Smooth muscle cell (in vitro differentiated cells): ENCODE measurements around the gene KCMF1. TPM values are rescaled to one million over a fixed set of nuclear protein-coding genes. Genes with fewer than 3 reads are reported as not detected.

Experiments used
- DNase-seq: peaks from one replicate; lab custom pipeline; 2025; ENCODE audit not compliant: unreplicated experiment; lab: John Stamatoyannopoulos, UW
- H2AFZ ChIP-seq: fragments of 200-600 bp; sonication (generic); 2 replicates; pipeline ENCODE4 v1.6.0; 2016; ENCODE audit warnings: antibody characterized with exemption, low read depth, mild to moderate bottlenecking
- H3F3A ChIP-seq: fragments of 200-600 bp; sonication (generic); 2 replicates; pipeline ENCODE4 v1.6.0; 2017; ENCODE audit warnings: antibody characterized with exemption, low read depth
- H3K27ac ChIP-seq: fragments of 200-600 bp; sonication (generic); 2 replicates; pipeline ENCODE4 v1.5.1; 2016; ENCODE audit warnings: low read depth, mild to moderate bottlenecking
- H3K27me3 ChIP-seq: fragments of 200-600 bp; sonication (generic); 2 replicates; pipeline ENCODE4 v1.6.1; 2016; ENCODE audit warnings: low read depth, mild to moderate bottlenecking
- H3K36me3 ChIP-seq: fragments of 200-600 bp; sonication (generic); 2 replicates; pipeline ENCODE4 v1.5.1; 2016; ENCODE audit warnings: low read depth
- H3K4me1 ChIP-seq: fragments of 200-600 bp; sonication (generic); 2 replicates; pipeline ENCODE4 v1.5.1; 2016; ENCODE audit warnings: low read depth
- H3K4me2 ChIP-seq: fragments of 200-600 bp; sonication (generic); 2 replicates; pipeline ENCODE4 v1.6.0; 2016; ENCODE audit warnings: mild to moderate bottlenecking
- H3K4me3 ChIP-seq: fragments of 200-600 bp; sonication (generic); 2 replicates; pipeline ENCODE4 v1.5.1; 2016; ENCODE audit warnings: mild to moderate bottlenecking
- H3K79me2 ChIP-seq: fragments of 200-600 bp; sonication (generic); 2 replicates; pipeline ENCODE4 v1.6.0; 2016; ENCODE audit warnings: low read depth, mild to moderate bottlenecking
- H3K9ac ChIP-seq: fragments of 200-600 bp; sonication (generic); 2 replicates; pipeline ENCODE4 v1.6.0; 2016; ENCODE audit warnings: low read depth
- H3K9me3 ChIP-seq: fragments of 200-600 bp; sonication (generic); replicated peaks from 2 replicates; pipeline ENCODE4 v1.5.1; 2016; ENCODE audit warnings: low read depth
- H4K20me1 ChIP-seq: fragments of 200-600 bp; sonication (generic); 2 replicates; pipeline ENCODE4 v1.6.0; 2016; ENCODE audit warnings: low read depth
- CTCF ChIP-seq: fragments of 200-600 bp; sonication (generic); IDR thresholded peaks from 2 replicates; pipeline ENCODE4 v1.5.1; 2017; ENCODE audit warnings: borderline replicate concordance, mild to moderate bottlenecking, antibody characterized with exemption; ENCODE audit not compliant: insufficient read depth, poor library complexity, severe bottlenecking
- WGBS: methylation state at CpG from one replicate; pipeline ENCODE4 v1.1.7; 2016; ENCODE audit warnings: low lambda C conversion rate; 5-methylcytosine and 5-hydroxymethylcytosine counted together
- polyA plus RNA-seq: library from polyadenylated mRNA; unstranded; fragments of >200 nt; fragmentation: Nextera tagmentation; extraction: Ambion mirVana; gene quantifications from 2 replicates; pipeline ENCODE4 v1.2.1, GENCODE V29; 2016
- total RNA-seq: library from RNA; depleted of rRNA; stranded (reverse); fragments of >200 nt; gene quantifications from 2 replicates; pipeline ENCODE4 v1.2.3, GENCODE V29; 2014

Gene KCMF1
- total and polyA plus RNA-seq, 2 experiments from 2014 or later = 56.5 to 65.0 TPM

DNA sequence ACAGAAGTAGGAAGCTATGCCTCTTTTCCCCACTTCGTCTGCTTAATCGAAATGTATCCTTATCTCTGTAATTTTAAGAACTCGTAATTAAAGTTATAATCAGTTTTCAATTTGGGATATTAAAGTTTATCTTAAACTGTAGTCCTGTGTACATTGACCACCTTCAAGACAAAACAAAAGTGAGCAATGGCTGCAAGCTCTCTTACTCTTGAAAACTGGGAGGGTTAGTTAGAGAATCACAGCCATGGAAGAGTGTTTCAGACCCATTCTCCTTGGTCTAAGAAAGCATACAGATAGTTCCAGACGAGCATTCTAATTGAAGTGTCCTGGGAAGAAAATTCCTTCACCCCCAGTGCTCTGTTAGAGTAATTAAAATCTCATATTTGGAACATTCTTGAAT lies 2.0 kb downstream of the KCMF1 start:
- no peak for DNase-seq
- no peak for TF ChIP-seq CTCF
- Histone ChIP-seq H2AFZ (no peak overlapping the region), H3K4me2 (peak overlapping the region; percentile 92), H3K4me3 (peak overlapping the region; percentile 71), H3K9ac (peak overlapping the region; percentile 91), H3K4me1 (peaks cover 32% of the 10 kb centered on the region), H3K36me3 (no peaks in the 10 kb centered on the region), H3F3A (peaks cover 9% of the 10 kb centered on the region), H3K27ac (peak overlapping the region; percentile 93), H3K27me3 (no peaks in the 10 kb centered on the region), H3K79me2 (peaks cover 89% of the 10 kb centered on the region), H3K9me3 (no peaks in the 10 kb centered on the region), H4K20me1 (peaks cover 60% of the 10 kb centered on the region)
- WGBS = 14% methylated on average over 4 of the region's 4 CpGs

DNA sequence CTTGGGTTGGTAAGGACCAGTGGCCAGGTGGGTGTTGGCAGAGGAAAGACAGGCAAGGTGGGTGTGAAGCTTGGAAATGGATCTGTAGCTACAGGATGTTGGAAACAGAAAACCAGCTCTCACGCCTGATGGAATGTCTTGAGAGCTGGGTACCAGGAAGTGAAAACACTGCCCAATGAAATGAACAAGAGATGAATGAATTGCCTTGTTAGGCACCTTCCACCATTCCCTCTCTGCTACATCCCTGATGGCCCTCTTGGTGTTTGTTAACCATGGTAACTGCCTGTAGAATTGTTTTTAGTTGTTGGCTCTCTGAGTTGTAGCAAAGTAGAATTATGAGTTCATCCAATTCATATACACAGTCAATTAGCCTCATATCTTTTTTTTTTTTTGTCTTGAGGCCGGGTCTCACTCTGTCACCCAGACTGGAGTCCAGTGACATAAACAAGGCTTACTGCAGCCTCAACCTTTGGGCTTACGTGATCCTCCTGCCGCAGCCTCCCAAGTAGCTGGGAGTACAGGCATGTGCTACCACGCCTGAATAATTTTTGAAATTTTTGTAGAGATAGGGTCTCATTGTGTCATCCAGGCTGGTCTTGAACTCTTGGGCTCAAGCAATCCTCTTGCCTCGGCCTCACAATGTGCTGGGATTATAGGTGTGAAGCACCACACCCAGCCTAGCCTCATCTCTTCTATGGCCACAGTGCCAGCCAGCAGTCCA lies 9.5 kb downstream of the KCMF1 start:
- H3K36me3 ChIP-seq = no peaks in the 10 kb centered on the region
- no peaks in the 10 kb centered on the region for H3F3A ChIP-seq
- H2AFZ ChIP-seq = no peak overlapping the region
- peak overlapping the region; percentile 13 for H3K27ac ChIP-seq
- no peaks in the 10 kb centered on the region for H3K27me3 ChIP-seq
- WGBS = 92% methylated on average over 6 of the region's 6 CpGs
- no peak overlapping the region for H3K4me2 ChIP-seq
- peaks cover 100% of the 10 kb centered on the region for H4K20me1 ChIP-seq
- TF ChIP-seq CTCF = no peak
- no peak overlapping the region for H3K4me3 ChIP-seq
- no peaks in the 10 kb centered on the region for H3K9me3 ChIP-seq
- H3K4me1 ChIP-seq = peaks cover 4% of the 10 kb centered on the region
- no peak for DNase-seq
- peaks cover 100% of the 10 kb centered on the region for H3K79me2 ChIP-seq
- H3K9ac ChIP-seq = no peak overlapping the region

DNA sequence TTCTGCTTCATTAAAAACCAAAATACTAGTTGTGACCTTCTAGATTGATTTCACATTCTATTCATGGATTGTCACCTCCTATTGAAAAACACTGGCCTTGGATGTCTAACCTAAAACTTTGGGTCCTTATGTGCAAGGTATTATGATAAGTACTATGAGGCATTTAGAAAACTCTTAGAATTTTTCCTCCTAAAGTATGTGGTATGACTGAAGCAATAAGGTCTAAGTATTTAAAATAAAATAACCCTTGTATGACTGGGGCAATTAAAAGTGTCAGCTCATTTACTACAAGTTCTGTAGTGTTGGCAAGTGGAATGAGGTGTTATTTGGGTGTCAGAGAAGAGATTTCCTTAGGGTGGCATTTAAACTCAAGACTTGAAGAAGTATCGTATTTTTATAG lies 15.1 kb downstream of the KCMF1 start:
- WGBS = 83% methylated on average over 1 of the region's 1 CpG
- no peak for DNase-seq
- no peak for TF ChIP-seq CTCF
- Histone ChIP-seq H3K4me2 (no peak overlapping the region), H3K27me3 (no peaks in the 10 kb centered on the region), H3K9me3 (no peaks in the 10 kb centered on the region), H3K27ac (no peak overlapping the region), H4K20me1 (peaks cover 100% of the 10 kb centered on the region), H3K36me3 (no peaks in the 10 kb centered on the region), H3K4me1 (no peaks in the 10 kb centered on the region), H3K79me2 (peaks cover 100% of the 10 kb centered on the region), H3F3A (peaks cover 8% of the 10 kb centered on the region), H3K9ac (no peak overlapping the region), H2AFZ (no peak overlapping the region), H3K4me3 (no peak overlapping the region)

DNA sequence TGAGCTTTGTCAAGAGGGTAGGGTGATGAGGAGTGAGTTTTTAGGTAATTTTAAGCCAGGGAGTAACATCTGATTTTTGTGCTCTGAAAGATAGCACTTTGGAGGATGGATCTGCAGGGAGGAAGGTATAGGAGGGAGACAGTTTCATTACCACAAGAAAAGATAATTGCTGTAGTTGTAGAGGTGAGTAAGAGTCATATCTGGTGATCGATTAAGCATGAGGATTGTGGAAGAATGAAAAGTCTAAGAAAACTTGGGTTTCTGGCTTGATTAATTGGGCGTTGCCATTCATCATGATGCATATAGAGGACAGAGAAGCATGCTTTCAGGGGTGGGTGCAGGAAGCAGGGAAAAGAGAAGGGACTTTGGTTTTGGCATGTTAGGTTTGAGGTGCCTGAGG lies 18.5 kb downstream of the KCMF1 start:
- H3K9ac ChIP-seq = no peak overlapping the region
- H2AFZ ChIP-seq = no peak overlapping the region
- peak overlapping the region; percentile 3 for H3K27ac ChIP-seq
- H4K20me1 ChIP-seq = peaks cover 100% of the 10 kb centered on the region
- H3K27me3 ChIP-seq = no peaks in the 10 kb centered on the region
- no peaks in the 10 kb centered on the region for H3K4me1 ChIP-seq
- H3K4me2 ChIP-seq = no peak overlapping the region
- H3K4me3 ChIP-seq = no peak overlapping the region
- TF ChIP-seq CTCF = no peak
- no peaks in the 10 kb centered on the region for H3K36me3 ChIP-seq
- WGBS = 87% methylated on average over 2 of the region's 2 CpGs
- peaks cover 100% of the 10 kb centered on the region for H3K79me2 ChIP-seq
- no peaks in the 10 kb centered on the region for H3K9me3 ChIP-seq
- DNase-seq = no peak
- peaks cover 16% of the 10 kb centered on the region for H3F3A ChIP-seq
